ENCODE data around the gene FIGNL1.

DNA sequence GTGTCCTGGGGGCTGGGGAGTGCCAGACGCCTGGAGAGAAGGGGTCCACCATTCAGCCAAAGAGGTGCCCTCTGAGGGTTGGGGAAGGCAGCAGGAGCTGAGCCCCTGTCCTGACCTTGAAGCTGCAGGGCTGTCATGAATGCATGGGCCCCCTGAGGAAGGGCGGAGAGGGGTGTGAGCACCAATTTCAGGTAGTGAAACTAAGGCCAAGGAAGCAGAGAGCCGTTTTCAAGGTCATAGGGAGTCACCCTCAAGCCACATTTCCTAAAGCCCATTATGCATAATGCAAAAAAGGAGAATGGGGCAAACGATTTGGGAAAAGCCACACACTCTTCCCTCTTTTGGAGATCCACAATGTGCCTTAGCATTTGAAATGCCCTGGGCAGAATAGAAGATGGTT, 37.2 kb downstream of the FIGNL1 start:
- TF ChIP-seq, protein P1, sequence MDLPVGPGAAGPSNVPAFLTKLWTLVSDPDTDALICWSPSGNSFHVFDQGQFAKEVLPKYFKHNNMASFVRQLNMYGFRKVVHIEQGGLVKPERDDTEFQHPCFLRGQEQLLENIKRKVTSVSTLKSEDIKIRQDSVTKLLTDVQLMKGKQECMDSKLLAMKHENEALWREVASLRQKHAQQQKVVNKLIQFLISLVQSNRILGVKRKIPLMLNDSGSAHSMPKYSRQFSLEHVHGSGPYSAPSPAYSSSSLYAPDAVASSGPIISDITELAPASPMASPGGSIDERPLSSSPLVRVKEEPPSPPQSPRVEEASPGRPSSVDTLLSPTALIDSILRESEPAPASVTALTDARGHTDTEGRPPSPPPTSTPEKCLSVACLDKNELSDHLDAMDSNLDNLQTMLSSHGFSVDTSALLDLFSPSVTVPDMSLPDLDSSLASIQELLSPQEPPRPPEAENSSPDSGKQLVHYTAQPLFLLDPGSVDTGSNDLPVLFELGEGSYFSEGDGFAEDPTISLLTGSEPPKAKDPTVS (IDR thresholded peaks at IDR 0.05; ENCODE audit: low read depth, low read length) = no peak
- TF ChIP-seq ASH2L (IDR thresholded peaks at IDR 0.05; ENCODE audit: borderline replicate concordance, low read depth) (no peak), POLR2A (IDR thresholded peaks at IDR 0.05; ENCODE audit: low read depth, low read length) (no peak), CEBPB (IDR thresholded peaks at IDR 0.05; ENCODE audit: borderline replicate concordance in 1 of 2, low read depth in 2 of 2, low read length in 2 of 2) (no peak), ETV6 (conservative IDR thresholded peaks at IDR 0.05 in 1 of 2, IDR thresholded peaks at IDR 0.05 in 1 of 2; ENCODE audit: borderline replicate concordance in 1 of 2, low read depth in 1 of 2) (no peak), EP300 (IDR thresholded peaks at IDR 0.05; ENCODE audit: borderline replicate concordance in 1 of 2, control insufficient read depth in 1 of 2, low read depth in 2 of 2, low read length in 2 of 2) (no peak), TBL1XR1 (IDR thresholded peaks at IDR 0.05; ENCODE audit: low read depth, low read length) (no peak), CREB1 (IDR thresholded peaks at IDR 0.05; ENCODE audit: low read depth) (no peak), EZH2 (IDR thresholded peaks at IDR 0.05; ENCODE audit: borderline replicate concordance, control insufficient read depth, low read depth, low read length) (no peak), CBFB (IDR thresholded peaks at IDR 0.05; ENCODE audit: low read depth) (no peak), MTA2 (IDR thresholded peaks at IDR 0.05; ENCODE audit: low read depth) (no peak), RAD21 (IDR thresholded peaks at IDR 0.05; ENCODE audit: insufficient read depth, low read depth, low read length) (no peak)
- TF ChIP-seq, protein P2, sequence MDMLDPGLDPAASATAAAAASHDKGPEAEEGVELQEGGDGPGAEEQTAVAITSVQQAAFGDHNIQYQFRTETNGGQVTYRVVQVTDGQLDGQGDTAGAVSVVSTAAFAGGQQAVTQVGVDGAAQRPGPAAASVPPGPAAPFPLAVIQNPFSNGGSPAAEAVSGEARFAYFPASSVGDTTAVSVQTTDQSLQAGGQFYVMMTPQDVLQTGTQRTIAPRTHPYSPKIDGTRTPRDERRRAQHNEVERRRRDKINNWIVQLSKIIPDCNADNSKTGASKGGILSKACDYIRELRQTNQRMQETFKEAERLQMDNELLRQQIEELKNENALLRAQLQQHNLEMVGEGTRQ (IDR thresholded peaks at IDR 0.05; ENCODE audit: borderline replicate concordance, low read depth, low read length) = no peak
- TF ChIP-seq, protein P3, sequence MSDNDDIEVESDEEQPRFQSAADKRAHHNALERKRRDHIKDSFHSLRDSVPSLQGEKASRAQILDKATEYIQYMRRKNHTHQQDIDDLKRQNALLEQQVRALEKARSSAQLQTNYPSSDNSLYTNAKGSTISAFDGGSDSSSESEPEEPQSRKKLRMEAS (IDR thresholded peaks at IDR 0.05; ENCODE audit: low read depth, low read length) = no peak
